ENCODE measurements around the gene MST1. TPM values are rescaled to one million over a fixed set of nuclear protein-coding genes. Genes with fewer than 3 reads are reported as not detected.

The MST1 gene
- total and polyA plus RNA-seq, 2 of the 8 experiments (the other 6 are each of a cell fraction or from before 2014, with no cell fraction given) = 6.2 to 9.5 TPM

- Histone ChIP-seq H2BK15ac (ENCODE audit: low read length) (no peak overlapping the region), H3K4me1 (replicated peaks in 1 of 4; ENCODE audit: control insufficient read depth in 3 of 4, insufficient read depth in 4 of 4, low read length in 3 of 4) (peaks cover 0 to 9% (median 5%) of the 10 kb centered on the region in 4 experiments; a peak in 5 of 7 replicates), H3K79me1 (ENCODE audit: low read depth, low read length) (no peaks in the 10 kb centered on the region), H3K4me2 (ENCODE audit: insufficient read depth in 1 of 2, low read depth in 2 of 2, low read length in 2 of 2) (no peak overlapping the region), H3K36me3 (ENCODE audit: control insufficient read depth in 2 of 4, insufficient read depth in 4 of 4, low read length in 3 of 4) (peaks cover 0 to 5% (median 4%) of the 10 kb centered on the region in 4 experiments; a peak in 3 of 8 replicates), H3K27ac (ENCODE audit: low read depth, low read length) (no peak overlapping the region), H3K9ac (replicated peaks in 1 of 4; ENCODE audit: extremely low read depth in 1 of 4, low read depth in 3 of 4, low read length in 3 of 4) (no peak overlapping the region), H3K23me2 (ENCODE audit: low read depth, low read length) (no peaks in the 10 kb centered on the region), H3K9me3 (ENCODE audit: insufficient read depth in 2 of 2, low read depth in 1 of 2, low read length in 1 of 2) (no peaks in the 10 kb centered on the region), H2BK120ac (replicated peaks; ENCODE audit: low read depth, low read length) (no peak overlapping the region), H3K18ac (ENCODE audit: extremely low read depth, low read length) (no peak overlapping the region), H3K79me2 (ENCODE audit: control insufficient read depth in 1 of 2, insufficient read depth in 2 of 2, low read length in 2 of 2) (no peaks in the 10 kb centered on the region), H2BK20ac (ENCODE audit: low read length) (no peak overlapping the region), H2AK5ac (ENCODE audit: low read depth, low read length) (no peak overlapping the region), H4K20me1 (replicated peaks in 1 of 2; ENCODE audit: control insufficient read depth in 1 of 2, insufficient read depth in 2 of 2, low read length in 2 of 2) (peaks cover 8 to 11% of the 10 kb centered on the region in 2 experiments), H4K91ac (replicated peaks; ENCODE audit: insufficient read length, low read length) (no peak overlapping the region), H3K14ac (ENCODE audit: insufficient read length) (no peak overlapping the region), H3K56ac (replicated peaks; ENCODE audit: insufficient read length, low read depth, low read length) (no peak overlapping the region), H4K5ac (ENCODE audit: insufficient read length, low read depth, low read length) (no peak overlapping the region), H3K23ac (ENCODE audit: insufficient read length) (no peak overlapping the region), H2BK12ac (ENCODE audit: low read depth, low read length) (no peak overlapping the region), H3K4ac (replicated peaks; ENCODE audit: insufficient read length, low read depth, low read length) (no peak overlapping the region), H3K27me3 (replicated peaks in 1 of 4; ENCODE audit: control insufficient read depth in 3 of 4, extremely low read depth in 1 of 4, insufficient read depth in 3 of 4, low read length in 3 of 4) (no peaks in the 10 kb centered on the region), H3K4me3 (ENCODE audit: extremely low read depth in 1 of 4, insufficient read depth in 2 of 4, low read depth in 3 of 4, low read length in 4 of 4) (no peak overlapping the region), H2AFZ (ENCODE audit: low read length) (no peak overlapping the region), H4K8ac (ENCODE audit: extremely low read depth, insufficient read depth, low read length) (no peak overlapping the region), H2BK5ac (ENCODE audit: low read depth, low read length) (no peak overlapping the region)
- 94% methylated on average over 15 of the region's 16 CpGs; no CpG with 5 or more reads in 1 of the 2 experiments for WGBS, 2 experiments (ENCODE audit: extremely low coverage in 1 of 2, insufficient coverage in 1 of 2, insufficient read length in 1 of 2, insufficient replicate concordance in 2 of 2, low coverage in 1 of 2, low lambda C conversion rate in 2 of 2, missing lambda C conversion rate in 1 of 2)
- DNase-seq (ENCODE audit: low read depth in 1 of 2, low spot score in 2 of 2) (no peak), FAIRE-seq (no peak)
- CTCF ChIA-PET (ENCODE audit: partially characterized antibody) = interaction anchor here (0.9 to 9.7 kb wide), 14 partner anchors 10 to 241 kb away, joined by 3 to 127 read pairs (median 4); partner anchors contain the start of genes AMIGO3, MST1 and RNF123
- POLR2A ChIA-PET (ENCODE audit: partially characterized antibody) = interaction anchor here (0.9 kb wide), 1 partner anchor 20 kb away, joined by 5 read pairs; the partner anchor contains the start of gene AMIGO3
- TF ChIP-seq, protein P1, sequence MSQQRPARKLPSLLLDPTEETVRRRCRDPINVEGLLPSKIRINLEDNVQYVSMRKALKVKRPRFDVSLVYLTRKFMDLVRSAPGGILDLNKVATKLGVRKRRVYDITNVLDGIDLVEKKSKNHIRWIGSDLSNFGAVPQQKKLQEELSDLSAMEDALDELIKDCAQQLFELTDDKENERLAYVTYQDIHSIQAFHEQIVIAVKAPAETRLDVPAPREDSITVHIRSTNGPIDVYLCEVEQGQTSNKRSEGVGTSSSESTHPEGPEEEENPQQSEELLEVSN (IDR thresholded peaks at IDR 0.05) = no peak
- TF ChIP-seq ZNF274 (IDR thresholded peaks at IDR 0.05; ENCODE audit: borderline replicate concordance, extremely low read depth, low read length) (no peak), PHF8 (conservative IDR thresholded peaks at IDR 0.05; ENCODE audit: low read depth, low read length) (no peak), CBX8 (IDR thresholded peaks at IDR 0.05; ENCODE audit: borderline replicate concordance, low read depth, low read length) (no peak), BCL11A (IDR thresholded peaks at IDR 0.05; ENCODE audit: low read depth in 2 of 2, low read length in 2 of 2) (no peak), EGR1 (IDR thresholded peaks at IDR 0.05; ENCODE audit: borderline replicate concordance, low read depth, low read length) (no peak), CREB1 (IDR thresholded peaks at IDR 0.05) (no peak), JUND (IDR thresholded peaks at IDR 0.05; ENCODE audit: low read length) (no peak), YY1 (IDR thresholded peaks at IDR 0.05; ENCODE audit: low read depth, low read length) (no peak), GTF2F1 (IDR thresholded peaks at IDR 0.05; ENCODE audit: borderline replicate concordance, low read depth, low read length) (no peak), ASH2L (IDR thresholded peaks at IDR 0.05; ENCODE audit: low read length) (no peak), SIN3A (conservative IDR thresholded peaks at IDR 0.05 in 1 of 2, IDR thresholded peaks at IDR 0.05 in 1 of 2; ENCODE audit: low read depth in 1 of 2, low read length in 2 of 2) (no peak)
These were observed 10.2 kb upstream of the MST1 start for GRCh38 chr3:49699281-49699979.
